Measurements from ENCODE around the gene IL12B. TPM values are rescaled to one million over a fixed set of nuclear protein-coding genes. Genes with fewer than 3 reads are reported as not detected.
"Not testable (repeated sequence)": the region's sequence is repeated elsewhere in the genome, so short reads cannot be mapped to it uniquely, and the experiment has no call there.

Gene IL12B
- polyA plus RNA-seq, 2 donors, result not detected

DNA sequence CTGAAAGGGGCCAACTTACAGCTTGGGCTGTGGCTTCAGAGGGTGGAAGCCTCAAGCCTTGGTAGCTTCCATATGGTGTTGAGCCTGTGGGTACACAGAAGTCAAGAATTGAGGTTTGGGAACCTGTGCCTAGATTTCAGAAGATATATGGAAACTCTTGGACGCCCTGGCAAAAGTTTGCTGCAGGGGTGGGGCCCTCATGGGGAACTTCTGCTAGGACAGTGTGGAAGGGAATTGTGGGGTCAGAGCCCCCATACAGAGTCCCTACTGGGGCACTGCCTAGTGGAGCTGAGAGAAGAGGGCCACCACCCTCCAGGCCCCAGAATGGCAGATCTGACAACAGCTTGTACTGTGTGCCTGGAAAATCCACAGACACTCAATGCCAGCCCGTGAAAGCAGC, 63.5 kb downstream of the IL12B start:
- WGBS, 2 donors, result 94 to 98% methylated on average over 2 of the region's 2 CpGs
- H3K27ac ChIP-seq (ENCODE audit: low read depth in 2 of 2, low read length in 1 of 2); H3K36me3 ChIP-seq (ENCODE audit: control insufficient read depth in 2 of 2, insufficient read depth in 2 of 2, low read length in 1 of 2); H3K4me1 ChIP-seq (ENCODE audit: control insufficient read depth in 2 of 2, insufficient read depth in 2 of 2, low read length in 1 of 2); H3K9me3 ChIP-seq (ENCODE audit: control insufficient read depth in 2 of 2, insufficient read depth in 1 of 2, low read depth in 1 of 2, low read length in 1 of 2); H3K4me3 ChIP-seq (ENCODE audit: low read depth in 1 of 2, low read length in 2 of 2); H3K27me3 ChIP-seq (ENCODE audit: control insufficient read depth in 1 of 2, insufficient read depth in 2 of 2, low read length in 2 of 2): not testable (repeated sequence)

Other genes starting within 250 kb of the IL12B start
- 1 to 10 TPM in 1 of 2 donors, under 1 TPM in 1; 0.79 to 1.3 TPM for gene EBF1, start 230.6 kb downstream of the IL12B start, polyA plus RNA-seq
- 10 to 100 TPM; 26.2 to 48.6 TPM for gene RNF145, start 120.9 kb downstream of the IL12B start, polyA plus RNA-seq
- gene UBLCP1, start 67.2 kb downstream of the IL12B start, polyA plus RNA-seq, result 10 to 100 TPM; 17.7 to 19.3 TPM

Measured in esophagus (tissue), 2 donors.